GM21360 (cell line): ENCODE results near the gene TEAD1.

ENCODE experiments used
- ATAC-seq: cut with Tn5 transposase; IDR thresholded peaks from one replicate; pipeline ENCODE4 v1.9.1; 2021; ENCODE audit warnings: mild to moderate bottlenecking, moderate library complexity; ENCODE audit not compliant: unreplicated experiment

The TEAD1 gene

DNA sequence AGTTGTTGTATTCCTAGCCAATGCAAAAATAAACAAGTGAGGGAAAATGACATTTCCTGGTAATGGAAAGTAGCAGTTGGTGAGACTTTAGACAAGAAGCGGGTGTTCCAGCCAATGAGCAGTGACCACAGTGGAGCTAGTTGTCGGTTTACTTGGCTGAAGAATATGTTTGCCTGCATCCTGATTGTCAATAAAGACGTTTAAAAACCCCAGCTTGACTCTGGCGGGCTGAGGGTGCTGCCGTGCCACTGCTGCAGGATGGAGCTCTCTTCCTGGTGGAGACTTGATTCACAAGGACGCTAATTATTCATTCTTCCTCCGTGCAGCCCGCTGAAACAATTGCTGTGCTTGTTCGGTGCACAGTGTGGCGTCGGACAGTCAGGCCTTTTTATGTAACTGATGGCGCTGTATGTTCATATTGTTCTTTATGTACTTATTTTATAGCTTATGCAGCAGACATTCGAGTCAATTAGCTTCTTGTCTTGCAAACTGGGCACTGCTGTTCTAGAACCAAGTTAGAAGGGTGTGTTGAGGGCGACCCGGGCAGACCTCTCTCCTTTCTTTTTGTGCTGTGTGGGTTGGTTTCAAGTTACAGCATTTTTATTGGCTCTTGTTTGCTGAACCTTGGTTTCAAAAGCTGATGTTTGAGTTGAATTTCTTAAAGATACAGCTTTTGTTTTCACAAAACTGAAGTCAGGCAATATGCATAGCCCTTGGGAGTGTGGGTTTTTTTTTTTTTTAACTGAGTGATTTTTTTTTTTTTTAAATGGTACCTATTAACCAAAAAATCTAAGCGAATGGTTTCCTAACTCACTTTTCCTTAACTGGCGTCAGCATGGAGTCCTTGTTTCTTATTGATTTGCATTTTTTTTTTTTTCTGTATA, 153.9 kb downstream of the TEAD1 start:
- no peak for ATAC-seq

DNA sequence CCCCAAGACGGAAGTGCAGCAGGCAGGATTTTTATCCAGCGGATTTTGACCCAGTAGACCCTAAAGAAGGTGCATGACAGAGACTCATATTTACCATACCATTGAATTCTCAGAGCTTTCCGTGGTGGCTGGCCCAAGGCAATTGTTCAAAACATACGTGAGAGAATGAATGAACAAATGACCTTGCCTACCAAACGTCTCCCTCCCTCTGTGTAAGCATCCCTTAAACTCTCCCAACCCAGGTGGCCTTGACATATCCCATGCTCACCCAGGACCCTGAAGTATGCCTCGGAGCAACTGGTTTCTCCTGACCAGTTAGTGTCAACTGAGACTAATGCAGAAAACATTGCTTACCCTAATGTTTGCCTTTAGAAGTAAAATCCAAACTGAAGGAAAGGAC, 154.9 kb downstream of the TEAD1 start:
- ATAC-seq: no peak

DNA sequence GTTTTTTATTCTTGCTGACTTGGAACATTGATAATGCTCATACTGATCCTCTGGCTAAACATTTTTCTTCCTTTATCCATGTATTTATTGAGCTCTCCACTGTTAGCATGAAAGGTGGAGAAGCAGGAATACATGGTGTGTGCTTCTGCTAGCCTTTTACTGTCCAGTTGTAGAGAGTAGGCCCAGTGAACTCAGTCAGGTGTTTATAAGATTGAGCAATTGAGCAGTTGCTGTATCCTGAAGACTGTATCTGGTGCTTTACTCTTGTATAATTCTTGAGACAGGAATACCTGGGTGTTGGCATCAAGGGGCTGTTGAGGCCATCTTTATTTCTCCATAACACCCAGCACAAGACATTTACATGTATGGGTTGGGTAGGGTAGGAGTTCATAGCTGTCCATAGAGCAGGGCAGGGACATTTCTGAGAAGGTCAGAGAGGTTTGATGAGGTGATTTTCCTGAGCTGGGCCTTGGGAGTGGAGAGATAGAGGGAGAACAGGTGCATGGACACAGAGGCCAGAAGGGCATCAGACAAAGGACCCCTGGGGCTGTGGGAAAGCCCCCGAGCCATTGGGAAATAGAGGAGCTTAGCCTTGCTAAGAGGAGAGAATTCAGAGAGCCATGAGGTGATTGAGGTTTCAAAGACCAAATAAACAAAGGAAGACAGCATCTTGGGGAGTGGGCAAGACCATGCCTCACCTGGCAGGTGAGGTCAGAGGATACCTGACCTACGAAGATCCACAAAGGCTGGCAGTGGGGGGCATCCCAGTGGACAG, 155.5 kb downstream of the TEAD1 start:
- ATAC-seq: no peak

DNA sequence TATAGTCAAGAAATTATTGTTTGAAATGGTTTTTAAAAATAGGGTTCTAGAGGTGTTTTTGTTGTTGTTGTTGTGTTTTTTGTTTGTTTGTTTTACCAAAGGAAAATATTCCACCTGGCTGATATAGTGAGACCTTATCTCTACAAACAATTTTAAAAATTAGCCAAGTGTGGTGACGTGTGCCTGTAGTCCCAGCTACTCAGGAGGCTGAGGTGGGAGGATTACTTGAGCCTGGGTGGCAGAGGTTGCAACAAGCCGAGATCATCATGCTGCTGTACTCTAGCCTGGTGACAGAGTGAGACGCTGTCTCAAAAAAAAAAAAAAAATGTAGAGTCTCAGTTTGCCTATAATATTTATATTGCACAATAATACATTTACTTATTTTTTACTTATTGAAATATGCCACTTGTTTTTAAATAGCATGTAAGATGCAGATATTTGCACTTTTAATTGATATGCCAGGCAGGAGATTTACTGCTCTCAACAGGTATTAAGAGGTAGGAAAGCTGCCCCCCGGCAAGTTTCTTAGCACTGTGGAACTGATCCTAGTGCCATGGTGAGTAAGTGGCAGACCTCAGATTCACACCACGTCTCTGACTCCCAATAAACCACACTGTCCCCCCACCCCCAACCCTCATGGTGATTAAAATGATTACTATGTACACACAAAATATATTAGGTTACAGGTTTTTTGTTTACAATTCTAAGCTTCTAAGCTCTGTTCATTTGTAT, 157.4 kb downstream of the TEAD1 start:
- no peak for ATAC-seq

DNA sequence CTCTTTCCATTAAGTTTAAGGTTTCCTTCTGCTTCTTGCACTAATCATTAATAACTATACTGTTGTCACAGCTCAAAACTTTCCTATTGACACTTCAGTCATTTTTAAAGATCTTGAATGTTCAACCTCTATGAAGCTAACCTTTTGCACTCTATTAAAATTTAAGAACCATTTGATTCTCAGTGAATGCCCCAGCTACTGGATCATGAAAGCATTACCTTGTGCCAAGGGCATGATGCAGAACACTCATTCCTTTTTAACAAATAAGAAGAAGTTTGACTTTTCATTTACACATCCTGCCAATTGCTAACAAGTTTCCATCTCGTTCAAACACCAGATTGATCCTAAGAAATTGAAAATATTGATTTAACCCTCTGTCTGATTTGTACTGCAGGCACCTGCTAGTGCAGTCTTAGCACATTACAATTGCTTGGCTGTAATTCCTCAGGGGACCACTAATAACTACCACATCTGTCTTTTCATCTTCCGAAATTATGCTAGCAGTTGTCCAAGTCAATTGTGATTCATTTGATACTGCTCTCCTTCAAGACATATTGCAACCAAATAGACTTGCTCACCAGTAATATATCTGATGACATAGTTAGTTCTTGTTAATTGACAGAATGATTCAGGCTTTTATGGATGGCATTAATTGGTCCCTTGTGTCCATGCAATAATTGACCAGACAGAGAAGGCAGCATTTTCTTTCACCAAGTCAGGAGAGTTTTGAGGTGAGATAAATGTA, 158.4 kb downstream of the TEAD1 start:
- ATAC-seq: no peak

DNA sequence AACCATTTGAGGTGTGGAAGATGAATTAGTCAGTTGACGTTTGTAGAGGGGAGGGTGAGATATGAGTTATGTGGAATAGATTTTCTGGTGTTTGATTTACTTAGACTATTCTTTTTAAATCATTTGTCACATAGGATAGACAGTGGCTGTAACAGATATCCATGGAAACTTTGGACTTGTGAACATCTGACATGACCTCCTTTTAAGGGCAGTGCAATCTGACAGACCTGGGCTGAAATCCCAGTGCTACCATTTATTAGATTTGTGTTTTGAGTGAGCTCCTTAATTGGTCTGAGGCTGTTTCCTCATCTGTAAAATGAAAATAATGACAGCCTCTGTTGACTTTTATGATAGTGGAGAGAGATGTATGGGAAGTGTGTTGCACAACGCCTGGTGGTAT, 159.9 kb downstream of the TEAD1 start:
- ATAC-seq: no peak

DNA sequence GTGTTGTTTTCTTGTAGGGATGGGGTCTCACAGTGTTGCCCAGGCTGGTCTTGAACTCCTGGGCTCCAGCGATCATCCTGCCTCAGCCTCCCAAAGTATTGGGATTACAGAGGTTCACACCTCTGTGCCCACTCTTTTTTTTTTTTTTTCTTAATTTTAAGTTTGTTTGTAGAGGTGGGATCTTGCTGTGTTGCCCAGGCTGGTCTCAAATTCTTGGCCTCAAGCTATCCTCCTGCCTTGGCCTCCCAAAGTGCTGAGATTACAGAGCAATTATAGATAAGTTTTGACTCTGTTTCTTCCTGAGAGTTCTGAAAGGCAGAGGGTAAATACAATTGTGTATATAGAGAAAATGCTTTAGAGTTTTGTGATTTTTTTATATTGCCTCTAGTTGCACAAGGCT, 160.4 kb downstream of the TEAD1 start:
- no peak for ATAC-seq

DNA sequence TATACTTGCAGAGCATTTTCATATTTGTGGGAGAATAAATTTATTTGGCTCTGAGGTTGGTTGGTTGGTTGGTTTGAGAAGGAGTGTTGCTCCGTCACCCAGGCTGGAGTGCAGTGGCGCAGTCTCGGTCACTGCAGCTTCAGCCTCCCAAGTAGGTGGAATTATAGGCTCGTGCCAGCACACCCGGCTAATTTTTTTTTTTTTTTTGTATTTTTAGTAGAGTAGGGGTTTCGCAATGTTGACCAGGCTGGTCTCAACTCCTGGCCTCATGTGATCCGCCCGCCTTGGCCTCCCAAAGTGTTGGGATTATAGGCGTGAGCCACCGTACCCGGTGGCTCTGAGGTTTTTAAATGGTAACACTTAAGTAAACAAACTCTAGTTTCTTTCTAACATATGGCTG, 161.1 kb downstream of the TEAD1 start:
- ATAC-seq: no peak

DNA sequence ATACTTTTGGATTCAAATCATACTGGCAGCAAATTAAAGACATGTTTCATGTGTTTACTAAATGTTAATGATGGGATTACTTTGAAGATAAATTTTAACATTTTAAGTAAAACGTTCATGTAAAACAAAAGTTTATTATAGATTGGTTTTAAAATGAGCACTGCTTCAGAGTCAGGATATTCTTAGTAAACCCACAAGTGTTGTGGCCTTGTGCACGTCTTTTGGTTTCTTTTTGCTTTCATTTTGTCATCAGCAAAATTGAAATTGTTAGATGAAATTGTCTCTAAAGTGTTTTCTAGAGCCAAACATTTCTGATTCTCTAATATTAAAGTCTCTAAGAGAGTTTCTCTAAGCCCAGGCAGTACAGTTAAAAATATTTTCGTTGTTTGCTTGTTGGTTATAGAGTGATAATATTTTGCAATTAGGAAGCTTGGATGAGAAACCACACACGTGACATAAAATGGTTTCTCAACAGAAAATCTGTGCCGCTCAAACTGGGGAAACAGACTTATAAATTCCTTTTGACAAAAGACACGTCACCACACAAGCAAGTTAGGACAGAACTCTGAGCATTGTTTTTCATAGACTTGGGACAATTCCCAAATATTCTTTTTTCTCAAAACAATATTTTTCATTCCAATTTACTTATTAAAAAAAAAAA, 164.4 kb downstream of the TEAD1 start:
- no peak for ATAC-seq

DNA sequence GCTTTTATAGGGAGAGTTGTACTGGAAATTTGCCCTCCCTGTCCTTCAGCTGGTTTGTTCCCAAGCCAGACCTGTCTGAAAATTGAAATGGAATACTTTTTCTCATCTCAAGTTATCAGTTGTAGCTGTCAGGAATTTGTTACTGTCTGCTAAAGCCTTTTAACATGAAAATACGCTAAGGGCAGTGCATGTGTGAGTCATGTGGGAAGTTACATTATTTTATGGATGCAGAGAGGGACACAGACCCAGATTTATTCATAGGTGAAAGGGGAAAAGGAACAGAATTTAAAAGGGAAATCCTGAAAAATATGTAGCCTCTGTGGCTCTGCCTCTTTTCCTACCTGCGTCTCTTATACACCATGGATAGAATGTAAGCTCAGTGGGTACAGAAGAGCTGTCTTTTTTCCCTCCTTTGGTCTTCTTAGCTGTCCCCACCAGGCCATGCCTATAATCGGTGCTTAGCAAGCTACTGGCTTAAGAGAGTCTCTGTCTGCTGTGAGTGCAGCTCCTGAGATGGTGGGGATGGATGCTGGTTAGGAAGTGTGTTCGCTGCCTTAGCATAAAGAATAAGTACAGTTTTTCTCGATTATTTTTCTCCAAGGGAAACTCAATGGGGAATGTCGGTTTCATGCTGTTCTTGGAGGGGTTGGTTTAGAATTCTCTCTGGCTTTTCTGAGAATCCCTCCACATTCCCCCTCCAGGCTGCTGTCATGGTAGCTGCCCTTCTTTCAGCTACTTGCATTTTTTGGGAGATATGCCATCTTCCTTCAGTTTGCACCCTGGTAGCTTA, 166.8 kb downstream of the TEAD1 start:
- ATAC-seq: no peak

DNA sequence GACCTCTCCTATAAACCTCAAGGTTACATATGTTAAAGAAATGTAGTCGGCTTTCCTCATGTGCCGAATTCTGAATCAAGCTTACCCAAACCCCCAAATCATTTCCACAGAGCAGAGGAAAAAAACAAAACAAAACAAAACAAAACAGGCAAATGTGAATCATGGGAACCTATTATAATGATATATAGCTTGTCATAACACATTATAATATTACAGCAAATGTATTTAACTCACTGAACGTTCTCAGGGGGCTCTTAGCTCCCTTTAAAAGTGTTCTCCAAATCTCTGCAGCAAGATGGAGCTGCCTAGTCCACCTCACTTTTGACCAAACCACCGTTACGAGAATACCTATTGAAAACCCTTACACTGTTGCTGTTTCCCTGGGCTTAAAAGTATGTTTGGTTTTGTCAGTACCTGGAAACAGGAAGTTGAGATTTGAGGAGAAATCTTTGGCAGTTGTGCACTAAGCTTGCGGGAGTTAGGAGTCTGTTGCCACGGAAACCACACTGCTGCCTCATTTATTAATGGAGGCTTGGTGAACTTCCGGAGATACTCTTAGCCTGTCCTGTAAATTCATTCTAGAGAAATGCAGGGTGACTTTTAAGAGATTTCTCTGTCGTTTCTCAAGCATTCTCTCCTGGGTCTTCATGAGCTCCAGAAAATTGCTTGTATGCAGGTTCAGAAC, 167.9 kb downstream of the TEAD1 start:
- no peak for ATAC-seq

DNA sequence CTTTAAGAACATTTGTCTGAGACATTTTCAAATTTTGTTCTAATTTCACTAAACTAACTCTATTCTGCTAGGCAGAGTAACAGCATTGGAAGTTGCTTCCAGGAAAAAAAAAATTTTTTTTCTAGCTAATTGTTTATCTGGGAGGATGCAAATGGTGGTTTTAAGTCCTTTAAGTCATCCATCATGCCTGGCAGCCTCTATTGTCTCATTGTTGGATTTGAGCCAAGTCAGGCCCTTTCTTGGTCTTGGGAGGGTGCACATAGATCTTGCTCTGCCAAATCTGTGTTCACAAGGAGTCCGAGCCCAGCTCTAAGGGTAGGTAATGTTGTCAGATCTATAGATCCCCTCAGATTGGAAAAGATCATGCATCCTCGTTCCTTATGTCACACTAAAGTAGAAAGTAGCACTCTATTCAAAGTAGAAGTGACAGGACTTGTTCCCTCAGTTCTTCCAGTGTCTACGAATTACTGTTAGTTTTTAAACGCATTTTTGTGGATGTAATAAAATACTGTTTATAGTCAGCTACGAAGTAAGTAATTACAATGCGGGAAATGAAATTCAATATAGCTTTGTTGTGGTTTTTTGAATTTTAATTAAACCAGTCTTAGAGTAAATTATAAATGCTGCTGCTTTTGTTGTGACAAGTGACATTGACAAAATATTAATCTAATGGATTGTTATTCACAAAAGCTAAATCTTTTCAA, 168.9 kb downstream of the TEAD1 start:
- no peak for ATAC-seq

DNA sequence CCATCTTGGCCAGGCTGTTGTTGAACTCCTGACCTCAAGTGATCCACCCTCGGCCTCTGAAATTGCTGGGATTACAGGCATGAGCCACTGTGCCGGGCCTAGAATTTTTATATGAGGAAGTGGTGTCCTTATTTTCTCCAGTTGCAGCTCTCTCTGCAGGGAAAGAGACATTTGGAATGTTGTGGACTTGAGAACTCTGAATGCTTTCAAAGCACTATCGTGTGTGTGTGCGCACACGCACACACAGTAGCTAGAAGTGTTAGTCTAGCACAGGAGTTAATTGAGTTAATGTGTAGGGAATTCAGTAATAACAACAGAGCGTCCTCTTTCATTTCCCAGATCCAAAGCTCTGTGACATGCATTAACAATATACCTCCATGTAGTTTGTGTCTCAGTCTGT, 170.9 kb downstream of the TEAD1 start:
- no peak for ATAC-seq

DNA sequence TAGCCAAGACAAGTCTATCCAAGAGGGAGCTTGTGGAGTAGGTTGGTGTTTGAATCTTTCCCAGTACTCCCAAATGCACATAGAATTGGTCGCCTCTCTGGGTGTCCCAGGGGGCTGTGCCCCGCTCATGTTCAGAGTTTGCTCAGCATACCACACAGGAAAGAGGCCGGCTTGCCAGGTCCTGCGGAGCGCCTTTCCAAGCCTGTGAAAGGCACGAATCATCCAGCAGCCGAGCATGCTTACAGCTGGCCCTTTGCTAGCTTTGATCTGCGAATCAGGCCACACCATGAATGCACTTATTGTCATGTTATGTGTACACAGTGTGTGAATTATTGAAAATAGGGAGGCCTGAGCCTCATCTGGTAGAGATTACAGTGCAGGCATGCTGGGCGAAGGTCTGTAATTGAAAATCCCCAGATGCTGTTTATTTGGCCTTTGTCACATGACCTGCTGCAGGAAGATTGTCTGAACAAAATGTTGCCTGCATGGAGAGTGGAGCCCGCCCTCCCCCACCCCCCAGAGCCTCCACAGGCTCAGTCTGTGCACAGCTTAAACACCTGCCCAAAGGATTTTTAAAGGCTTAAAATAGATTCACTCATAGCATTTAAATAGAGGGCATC, 171.6 kb downstream of the TEAD1 start:
- ATAC-seq: no peak

DNA sequence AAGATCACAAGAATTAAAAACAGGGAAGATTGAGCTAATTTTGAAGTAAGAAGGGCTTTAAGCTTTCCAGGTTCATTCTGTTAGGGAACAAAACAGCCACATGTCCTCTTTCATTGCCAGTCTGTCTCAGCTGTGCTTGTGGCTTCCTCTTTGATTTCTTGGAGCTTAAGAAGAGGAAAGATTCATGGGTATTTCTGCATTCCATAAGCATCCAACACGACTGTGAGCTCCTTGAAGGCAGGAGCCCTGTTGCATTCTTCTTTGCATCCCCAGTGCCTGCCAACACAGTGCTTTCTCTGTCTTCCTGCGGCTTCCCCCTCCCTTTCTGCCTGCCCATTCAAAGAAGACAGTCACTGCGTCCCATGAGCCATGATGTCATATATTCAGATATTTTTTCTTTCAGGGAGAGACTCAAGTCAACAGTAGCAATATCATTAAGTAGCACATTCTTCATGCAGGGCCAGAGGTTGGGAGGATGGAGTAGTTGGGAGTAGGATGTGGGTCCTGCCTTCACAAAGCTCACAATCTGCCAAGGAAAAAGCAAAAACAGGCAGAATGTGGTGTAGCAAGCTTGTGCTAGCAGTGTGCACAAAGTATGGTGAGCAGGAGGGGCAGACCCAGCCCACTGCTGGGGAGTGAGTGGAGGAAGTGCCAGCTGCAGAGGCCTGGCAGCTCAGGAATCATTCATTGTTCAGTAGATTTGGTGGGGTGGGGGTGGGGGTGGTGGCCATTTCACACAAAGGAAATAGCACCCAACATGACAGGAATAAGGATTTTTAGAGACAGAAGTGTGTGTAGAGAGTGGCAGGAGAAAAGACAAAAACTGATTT, 172.8 kb downstream of the TEAD1 start:
- ATAC-seq: no peak

DNA sequence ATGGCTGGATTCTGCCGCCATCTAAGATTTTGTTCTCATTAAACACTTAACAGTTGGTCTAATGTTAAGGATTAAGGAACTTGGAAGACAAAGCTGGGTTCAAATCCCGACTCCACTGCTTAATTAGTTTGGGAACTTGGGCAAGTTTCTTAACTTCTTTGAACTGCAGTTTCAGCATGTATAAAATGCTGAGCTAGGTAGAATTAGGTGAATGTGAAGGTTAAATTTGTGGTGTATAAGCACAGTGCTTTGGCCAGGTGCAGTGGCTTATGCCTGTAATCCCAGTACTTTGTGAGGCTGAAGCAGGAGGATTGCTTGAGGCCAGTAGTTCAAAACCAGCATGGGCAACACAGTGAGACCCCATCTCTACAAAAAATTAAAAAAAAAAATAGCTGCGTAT, 174.2 kb downstream of the TEAD1 start:
- no peak for ATAC-seq

DNA sequence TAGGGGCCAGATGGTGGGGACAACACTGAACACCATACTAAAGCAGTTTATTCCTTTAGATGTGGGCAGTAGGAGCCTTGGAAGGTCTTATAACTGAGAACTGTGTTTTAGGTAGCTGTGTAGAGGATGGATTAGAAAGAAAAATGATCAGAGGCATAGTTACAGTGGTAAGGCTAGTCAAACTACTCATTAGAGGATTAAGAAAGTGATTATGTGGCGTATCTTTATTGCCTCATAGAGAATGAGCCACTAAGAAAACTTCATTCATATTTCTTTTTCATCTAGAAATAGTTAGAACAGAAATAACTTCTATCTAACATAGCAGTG, 179.1 kb downstream of the TEAD1 start:
- no peak for ATAC-seq
